GM19463 (cell line): Measurements from ENCODE around the gene CARM1.
"Not testable (repeated sequence)": the region's sequence is repeated elsewhere in the genome, so short reads cannot be mapped to it uniquely, and the experiment has no call there.

Experiments used
- ATAC-seq: cut with Tn5 transposase; IDR thresholded peaks from one replicate; pipeline ENCODE4 v1.9.1; 2021; ENCODE audit warnings: mild to moderate bottlenecking, moderate library complexity; ENCODE audit not compliant: unreplicated experiment

Gene CARM1

GRCh38 chr19:10872546-10873107 lies 1.3 kb downstream of the CARM1 start:
- ATAC-seq, result no peak

GRCh38 chr19:10874024-10874423 lies 2.7 kb downstream of the CARM1 start:
- ATAC-seq, result no peak

GRCh38 chr19:10876459-10877240 lies 5.3 kb downstream of the CARM1 start:
- peak; percentile 65 for ATAC-seq

- ATAC-seq, result not testable (repeated sequence)
Observed at GRCh38 chr19:10877608-10878007, 6.3 kb downstream of the CARM1 start.

GRCh38 chr19:10878253-10878652 lies 6.9 kb downstream of the CARM1 start:
- ATAC-seq, result no peak

- ATAC-seq, result no peak
Observed at GRCh38 chr19:10881403-10882107, 10.2 kb downstream of the CARM1 start.

DNA sequence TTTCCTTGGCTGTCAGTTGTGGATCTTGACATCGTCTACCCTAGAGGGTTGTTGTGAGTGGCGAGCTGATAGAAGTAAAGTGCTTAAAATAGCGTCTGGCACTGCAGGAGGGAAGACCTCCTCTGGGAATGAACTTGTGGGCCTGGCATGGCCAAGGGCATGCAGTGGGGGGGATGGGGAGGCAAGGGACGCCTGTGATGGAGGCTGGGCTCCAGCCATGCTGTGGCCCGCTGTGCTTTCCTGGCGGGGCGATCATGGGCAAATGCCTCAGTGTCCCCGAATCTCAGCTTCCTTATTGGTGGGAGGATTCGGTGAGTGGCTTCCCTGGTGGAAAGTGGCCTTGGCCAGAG lies 10.7 kb downstream of the CARM1 start:
- no peak for ATAC-seq

- ATAC-seq, result no peak
Observed at GRCh38 chr19:10884274-10884673, 12.9 kb downstream of the CARM1 start.

DNA sequence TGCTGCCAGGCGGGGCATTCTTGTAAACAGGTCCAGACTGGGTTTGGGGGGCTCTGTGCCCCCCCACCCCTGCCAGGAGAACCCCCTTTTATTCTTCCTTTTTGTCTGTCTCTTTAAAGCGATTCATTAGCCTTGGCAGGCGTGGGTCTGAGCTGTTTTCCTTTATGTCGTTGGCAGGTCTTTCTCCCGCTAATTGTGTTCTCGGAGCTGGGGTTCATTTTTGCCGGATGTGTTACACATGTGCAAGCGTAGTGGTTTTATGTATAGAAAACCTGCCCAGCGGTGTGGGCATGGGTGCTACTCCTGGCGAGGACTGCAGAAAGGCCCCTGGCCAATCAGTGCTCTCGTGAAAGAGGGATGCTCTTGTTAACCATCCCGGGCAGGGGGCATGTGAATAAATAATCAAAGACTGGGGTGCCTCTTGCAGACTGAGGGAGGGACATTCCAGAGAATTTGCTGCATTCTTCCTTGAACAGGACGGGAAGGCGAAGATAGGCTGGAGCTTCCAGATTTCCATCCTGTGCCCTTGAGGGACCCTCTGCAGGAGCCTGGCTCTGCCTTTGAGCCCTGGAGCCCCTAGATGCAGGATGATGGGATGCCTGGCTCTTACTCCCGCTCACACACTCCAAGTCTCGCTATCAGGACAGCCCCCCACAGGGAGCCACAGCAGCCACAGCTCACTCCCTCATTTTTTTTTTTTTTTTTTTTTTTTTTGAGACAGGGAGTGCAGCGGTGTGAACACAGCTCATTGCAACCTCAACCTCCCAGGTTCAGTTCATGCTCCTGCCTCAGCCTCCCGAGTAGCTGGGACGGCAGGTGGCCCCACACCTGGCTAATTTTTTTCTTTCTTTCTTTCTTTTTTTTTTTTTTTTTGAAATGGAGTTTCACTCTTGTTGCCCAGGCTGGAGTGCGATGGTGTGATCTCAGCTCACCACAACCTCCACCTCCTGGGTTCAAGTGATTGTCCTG lies 14.1 kb downstream of the CARM1 start:
- no peak for ATAC-seq

- no peak for ATAC-seq
Observed at GRCh38 chr19:10887616-10888367, 16.4 kb downstream of the CARM1 start.

DNA sequence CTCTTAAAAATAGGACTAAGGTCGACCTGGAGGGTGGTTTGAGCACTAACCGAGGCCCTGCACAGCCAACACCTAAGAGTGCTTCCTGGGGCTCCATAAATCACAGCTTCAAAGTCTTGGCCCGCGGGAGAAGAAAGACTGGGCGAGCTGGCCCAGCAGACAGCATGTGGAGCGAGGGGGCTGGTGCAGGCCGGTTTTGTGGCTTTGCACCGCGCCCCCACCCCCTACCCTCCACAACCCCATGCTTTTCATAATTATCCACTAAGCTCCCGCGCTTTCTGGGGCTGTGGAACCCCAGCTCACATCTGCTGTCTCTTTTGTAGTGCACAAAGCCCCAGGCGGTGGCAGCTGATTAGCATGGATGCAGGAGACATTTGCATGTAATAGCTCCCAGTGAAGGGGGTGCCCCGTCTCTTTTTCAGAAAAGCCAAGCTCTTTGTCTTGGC lies 17.1 kb downstream of the CARM1 start:
- ATAC-seq, result no peak

DNA sequence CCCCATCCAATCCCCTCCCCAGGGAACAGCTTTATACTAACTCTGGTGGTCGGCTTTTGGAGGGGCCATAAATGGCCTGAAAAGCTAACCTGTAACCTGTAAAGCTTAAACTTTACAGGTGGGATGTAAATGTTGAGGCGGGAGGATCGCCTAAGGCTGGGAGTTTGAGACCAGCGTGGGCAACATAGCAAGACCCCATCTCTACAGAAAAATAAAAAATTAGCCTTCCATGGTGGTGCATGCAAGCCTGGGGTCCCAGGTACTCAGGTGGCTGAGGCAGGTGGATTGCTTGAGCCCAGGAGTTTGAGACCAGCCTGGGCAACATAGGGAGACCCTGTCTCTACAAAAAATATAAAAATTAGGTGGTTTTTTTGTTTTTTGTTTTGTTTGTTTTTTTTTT lies 18.5 kb downstream of the CARM1 start:
- no peak for ATAC-seq

- ATAC-seq, result no peak
Observed at GRCh38 chr19:10891405-10892086, 20.2 kb downstream of the CARM1 start.

- ATAC-seq, result no peak
Observed at GRCh38 chr19:10892256-10892655, 20.9 kb downstream of the CARM1 start.

GRCh38 chr19:10894911-10895213 lies 23.5 kb downstream of the CARM1 start:
- ATAC-seq, result no peak

- no peak for ATAC-seq
Observed at GRCh38 chr19:10895363-10895762, 24.0 kb downstream of the CARM1 start.

GRCh38 chr19:10895920-10896319 lies 24.6 kb downstream of the CARM1 start:
- no peak for ATAC-seq

DNA sequence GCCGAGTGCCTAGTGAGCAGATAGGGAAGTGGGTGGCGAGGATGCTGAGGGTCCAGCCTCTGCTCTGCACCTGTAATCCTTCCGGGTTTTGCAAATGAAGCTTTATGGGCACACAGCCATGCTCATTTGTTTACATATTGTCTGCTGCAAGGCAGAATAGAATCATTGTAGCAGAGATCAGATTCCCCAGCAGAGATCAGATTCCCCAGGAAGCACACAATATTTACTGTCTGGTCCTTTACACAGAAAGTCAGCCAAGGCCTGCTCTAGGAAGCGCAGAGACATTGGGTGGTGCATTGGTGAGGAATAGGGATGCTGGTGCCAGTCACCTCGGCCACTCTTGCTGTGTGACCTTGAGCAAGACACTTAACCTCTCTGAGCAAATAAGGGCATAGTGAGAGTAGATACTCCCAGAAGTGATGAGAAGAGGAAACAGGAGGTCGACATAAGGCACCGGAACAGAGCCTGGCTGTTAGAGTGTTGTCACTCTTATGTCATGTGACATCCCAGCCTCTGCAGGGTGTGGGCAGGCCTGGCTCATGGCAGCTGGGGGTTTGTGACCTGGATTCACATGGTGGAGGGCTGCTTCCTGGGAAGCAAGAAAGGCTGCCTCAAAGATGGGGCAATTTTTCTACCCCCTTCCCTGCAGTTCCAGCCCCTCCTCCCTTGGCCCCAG lies 25.6 kb downstream of the CARM1 start:
- ATAC-seq, result no peak

DNA sequence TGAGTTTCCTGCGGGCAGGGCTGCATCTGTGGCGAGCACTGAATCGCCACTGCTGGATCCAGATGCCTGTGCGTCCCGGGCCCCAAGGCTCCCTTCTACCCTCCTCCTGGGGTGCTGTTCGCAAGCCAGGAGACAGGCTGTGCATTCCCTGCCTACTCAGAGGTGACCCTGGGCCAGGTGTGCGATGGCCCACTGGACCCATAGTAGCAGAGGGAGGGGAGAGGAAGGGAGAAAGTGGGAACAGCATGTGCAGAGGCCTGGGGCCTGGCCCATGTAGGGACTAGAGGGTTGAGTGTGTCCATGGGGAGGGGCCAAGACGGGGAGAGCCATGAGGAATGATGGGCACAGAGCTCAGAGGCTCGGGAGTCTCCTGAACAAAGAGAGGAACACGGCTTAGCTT lies 27.3 kb downstream of the CARM1 start:
- ATAC-seq, result no peak
